H1 (cell line): Measurements from ENCODE around the gene TRPV4. TPM values are rescaled to one million over a fixed set of nuclear protein-coding genes. Genes with fewer than 3 reads are reported as not detected.

Experiments
- CTCF ChIA-PET: fragments of 300-600 bp; sonication (Branson Sonifier 250); formaldehyde crosslinking; loops from one replicate; lab custom pipeline; 2021; ENCODE audit not compliant: partially characterized antibody; lab: Charles Lee
- POLR2A ChIA-PET: fragments of 300-600 bp; sonication (Branson Sonifier 250); formaldehyde crosslinking; loops from one replicate; lab custom pipeline; 2021; ENCODE audit warnings: inconsistent platforms; ENCODE audit not compliant: partially characterized antibody; lab: Charles Lee
- DNase-seq, 2 experiments: peaks; one replicate each; pipeline versions ENCODE4 v3.0.0 to v3.0.0-alpha.2; 2010 to 2022; ENCODE audit warnings: low spot score in 2 of 2, low read depth in 1 of 2, mixed read lengths in 1 of 2
- FAIRE-seq: peaks from 2 replicates; lab custom pipeline; 2011; peaks lifted over from hg19 to GRCh38; lab: Jason Lieb, UNC
- H2AFZ ChIP-seq: 2 replicates; pipeline ENCODE4 v1.8.1; 2012; ENCODE audit warnings: low read length, inconsistent platforms
- H2AK5ac ChIP-seq: 2 replicates; pipeline ENCODE4 v1.6.1; 2013; ENCODE audit warnings: low read depth, low read length
- H2BK120ac ChIP-seq: replicated peaks from 2 replicates; pipeline ENCODE3; 2013; ENCODE audit warnings: low read depth, low read length, inconsistent platforms
- H2BK12ac ChIP-seq: 2 replicates; pipeline ENCODE4 v1.6.1; 2013; ENCODE audit warnings: low read depth, low read length
- H2BK15ac ChIP-seq: 2 replicates; pipeline ENCODE4 v1.6.1; 2013; ENCODE audit warnings: low read length
- H2BK20ac ChIP-seq: 2 replicates; pipeline ENCODE4 v1.6.1; 2013; ENCODE audit warnings: low read length
- H2BK5ac ChIP-seq: 2 replicates; pipeline ENCODE4 v1.6.1; 2013; ENCODE audit warnings: low read depth, low read length
- H3K14ac ChIP-seq: 2 replicates; pipeline ENCODE4 v1.6.1; 2013; ENCODE audit warnings: inconsistent platforms; ENCODE audit not compliant: insufficient read length
- H3K18ac ChIP-seq: 2 replicates; pipeline ENCODE4 v1.6.1; 2013; ENCODE audit warnings: low read length; ENCODE audit errors: extremely low read depth
- H3K23ac ChIP-seq: 2 replicates; pipeline ENCODE4 v1.6.1; 2013; ENCODE audit warnings: inconsistent platforms; ENCODE audit not compliant: insufficient read length
- H3K23me2 ChIP-seq: 2 replicates; pipeline ENCODE4 v1.6.1; 2013; ENCODE audit warnings: low read depth, low read length
- H3K27ac ChIP-seq: 2 replicates; pipeline ENCODE4 v1.6.1; 2011; ENCODE audit warnings: low read depth, low read length, inconsistent platforms
- H3K27me3 ChIP-seq, 4 experiments: replicated peaks in 1 of 4; 1 replicate in 1 of 4; 2 replicates in 3 of 4; pipeline versions ENCODE4 v1.6.1 to v1.8.1; 2011 to 2013; ENCODE audit warnings: low read length in 3 of 4, mild to moderate bottlenecking in 3 of 4, inconsistent platforms in 2 of 4, mixed read lengths in 2 of 4, moderate library complexity in 1 of 4; ENCODE audit not compliant: control insufficient read depth in 3 of 4, insufficient read depth in 3 of 4; ENCODE audit errors: extremely low read depth in 1 of 4
- H3K36me3 ChIP-seq, 4 experiments: 2 replicates each; pipeline versions ENCODE4 v1.6.1 to v1.8.1; 2011 to 2013; ENCODE audit warnings: mild to moderate bottlenecking in 4 of 4, low read length in 3 of 4, moderate library complexity in 2 of 4, control low read depth in 1 of 4, inconsistent platforms in 1 of 4; ENCODE audit not compliant: insufficient read depth in 4 of 4, control insufficient read depth in 2 of 4
- H3K4ac ChIP-seq: replicated peaks from 2 replicates; pipeline ENCODE3; 2013; ENCODE audit warnings: low read length, low read depth, mixed read lengths, inconsistent platforms; ENCODE audit not compliant: insufficient read length
- H3K4me1 ChIP-seq, 4 experiments: replicated peaks in 1 of 4; 1 replicate in 1 of 4; 2 replicates in 3 of 4; pipeline versions ENCODE4 v1.6.1 to v1.8.1; 2011 to 2013; ENCODE audit warnings: low read length in 3 of 4, inconsistent platforms in 2 of 4, mixed read lengths in 1 of 4; ENCODE audit not compliant: insufficient read depth in 4 of 4, control insufficient read depth in 3 of 4
- H3K4me2 ChIP-seq, 2 experiments: 2 replicates each; pipeline versions ENCODE4 v1.6.1 to v1.8.1; 2011 to 2013; ENCODE audit warnings: low read depth in 2 of 2, low read length in 2 of 2, control low read depth in 1 of 2, inconsistent platforms in 1 of 2, mild to moderate bottlenecking in 1 of 2; ENCODE audit not compliant: insufficient read depth in 1 of 2
- H3K4me3 ChIP-seq, 4 experiments: fragments of 200-600, 300-600 bp in 1 of 4; sonication (generic), shearing (Covaris generic), sonication (Bioruptor Twin) in 1 of 4; 2 replicates each; pipeline versions ENCODE4 v1.5.1 to v1.8.1; 2011 to 2016; ENCODE audit warnings: low read length in 4 of 4, low read depth in 3 of 4, control low read depth in 2 of 4, inconsistent platforms in 2 of 4, mild to moderate bottlenecking in 2 of 4, mixed read lengths in 1 of 4, moderate library complexity in 1 of 4; ENCODE audit not compliant: insufficient read depth in 2 of 4; ENCODE audit errors: extremely low read depth in 1 of 4
- H3K56ac ChIP-seq: replicated peaks from 2 replicates; pipeline ENCODE3; 2013; ENCODE audit warnings: low read depth, mild to moderate bottlenecking, mixed read lengths, low read length, inconsistent platforms; ENCODE audit not compliant: insufficient read length
- H3K79me1 ChIP-seq: 2 replicates; pipeline ENCODE4 v1.6.1; 2013; ENCODE audit warnings: low read depth, low read length, control low read depth
- H3K79me2 ChIP-seq, 2 experiments: 2 replicates each; pipeline versions ENCODE4 v1.6.1 to v1.8.1; 2012 to 2013; ENCODE audit warnings: low read length in 2 of 2, mild to moderate bottlenecking in 2 of 2, inconsistent platforms in 1 of 2; ENCODE audit not compliant: insufficient read depth in 2 of 2, control insufficient read depth in 1 of 2
- H3K9ac ChIP-seq, 4 experiments: replicated peaks in 1 of 4; 1 replicate in 1 of 4; 2 replicates in 3 of 4; pipeline versions ENCODE4 v1.6.1 to v1.8.1; 2011 to 2013; ENCODE audit warnings: low read depth in 3 of 4, low read length in 3 of 4, control low read depth in 2 of 4, mild to moderate bottlenecking in 2 of 4, moderate library complexity in 2 of 4, inconsistent platforms in 1 of 4; ENCODE audit errors: extremely low read depth in 1 of 4
- H3K9me3 ChIP-seq, 2 experiments: 2 replicates each; pipeline versions ENCODE4 v1.6.1 to v1.8.1; 2012 to 2013; ENCODE audit warnings: mild to moderate bottlenecking in 2 of 2, moderate library complexity in 2 of 2, control low read depth in 1 of 2, inconsistent platforms in 1 of 2, low read depth in 1 of 2, low read length in 1 of 2, mixed read lengths in 1 of 2; ENCODE audit not compliant: insufficient read depth in 2 of 2
- H4K20me1 ChIP-seq, 2 experiments: replicated peaks in 1 of 2; 2 replicates each; pipeline versions ENCODE3 to v1.8.1; 2011 to 2013; ENCODE audit warnings: inconsistent platforms in 2 of 2, low read length in 2 of 2, mild to moderate bottlenecking in 1 of 2; ENCODE audit not compliant: insufficient read depth in 2 of 2, control insufficient read depth in 1 of 2
- H4K5ac ChIP-seq: 2 replicates; pipeline ENCODE4 v1.6.1; 2013; ENCODE audit warnings: low read length, low read depth, mixed read lengths, inconsistent platforms; ENCODE audit not compliant: insufficient read length
- H4K8ac ChIP-seq: 2 replicates; pipeline ENCODE4 v1.8.0; 2013; ENCODE audit warnings: mild to moderate bottlenecking, moderate library complexity, low read length, inconsistent platforms; ENCODE audit not compliant: insufficient read depth; ENCODE audit errors: extremely low read depth
- H4K91ac ChIP-seq: replicated peaks from 2 replicates; pipeline ENCODE3; 2013; ENCODE audit warnings: low read length, mixed read lengths, inconsistent platforms; ENCODE audit not compliant: insufficient read length
- CBX8 ChIP-seq: fragments of 300-800, 300-1000 bp; sonication (generic); IDR thresholded peaks from 2 replicates; pipeline ENCODE4 v1.7.1; 2016; ENCODE audit warnings: low read depth, low read length, borderline replicate concordance
- CTCF ChIP-seq, 3 experiments: IDR thresholded peaks; 1 replicate in 2 of 3; 2 replicates in 1 of 3; pipeline versions ENCODE4 v1.5.1 to v1.6.1; 2011; ENCODE audit warnings: low read length in 3 of 3, mild to moderate bottlenecking in 3 of 3, inconsistent platforms in 2 of 3, low read depth in 1 of 3, moderate library complexity in 1 of 3; ENCODE audit not compliant: insufficient read depth in 1 of 3; ENCODE audit errors: control extremely low read depth in 1 of 3
- HDAC2 ChIP-seq, 2 experiments: fragments of 300-600 bp in 1 of 2; sonication (generic) in 1 of 2; IDR thresholded peaks; 2 replicates each; pipeline ENCODE4 v1.6.1; 2011 to 2012; ENCODE audit warnings: low read depth in 2 of 2, low read length in 2 of 2, mild to moderate bottlenecking in 2 of 2, moderate library complexity in 2 of 2, borderline replicate concordance in 1 of 2, inconsistent platforms in 1 of 2
- POU5F1 ChIP-seq: IDR thresholded peaks from 2 replicates; pipeline ENCODE4 v1.6.1; 2011; ENCODE audit warnings: low read depth, mild to moderate bottlenecking, low read length, moderate library complexity
- RFX5 ChIP-seq: IDR thresholded peaks from 2 replicates; pipeline ENCODE4 v1.6.1; 2011; ENCODE audit warnings: low read depth, low read length, improper control_type of control experiment, borderline replicate concordance
- RXRA ChIP-seq: IDR thresholded peaks from 2 replicates; pipeline ENCODE4 v1.6.1; 2011; ENCODE audit warnings: low read depth, mild to moderate bottlenecking, low read length, moderate library complexity; ENCODE audit not compliant: insufficient read depth
- SIX5 ChIP-seq: IDR thresholded peaks from 2 replicates; pipeline ENCODE4 v1.6.1; 2011; ENCODE audit warnings: mild to moderate bottlenecking, low read depth, low read length
- TBP ChIP-seq: IDR thresholded peaks from 2 replicates; pipeline ENCODE4 v1.6.1; 2011; ENCODE audit warnings: low read depth, low read length, improper control_type of control experiment
- USF2 ChIP-seq: IDR thresholded peaks from 2 replicates; pipeline ENCODE4 v1.6.1; 2011; ENCODE audit warnings: low read length, improper control_type of control experiment
- WGBS, 2 experiments: shearing (Covaris generic) in 1 of 2; methylation state at CpG; one replicate each; pipeline versions ENCODE4 v1.1.6 to v1.1.7; 2013 to 2015; ENCODE audit warnings: low lambda C conversion rate in 2 of 2, mixed read lengths in 2 of 2, inconsistent platforms in 1 of 2, low coverage in 1 of 2, missing lambda C conversion rate in 1 of 2; ENCODE audit not compliant: insufficient replicate concordance in 2 of 2, insufficient coverage in 1 of 2, insufficient read length in 1 of 2; ENCODE audit errors: extremely low coverage in 1 of 2, missing lambda C conversion rate in 1 of 2; 5-methylcytosine and 5-hydroxymethylcytosine counted together
- polyA plus RNA-seq, 7 experiments: library from polyadenylated mRNA; depleted of rRNA in 3 of 7; stranded (reverse) in 5 of 7; unstranded in 2 of 7; fragments of >200 nt in 5 of 7; fragments of 200-250 nt in 2 of 7; gene quantifications; 1 replicate in 5 of 7; 2 replicates in 1 of 7; 4 replicates in 1 of 7; pipeline versions ENCODE4 v1.2.1 to v1.2.3, GENCODE V29; 2011 to 2013; ENCODE audit warnings: missing spikeins in 2 of 7, mixed read lengths in 2 of 7
- total RNA-seq: library from RNA; stranded (reverse); fragmentation: NEBNext Ultra II Directional; extraction: Animal tissue kit (Norgen Biotek cat#: 25700); gene quantifications from 2 replicates; pipeline ENCODE4 v1.2.1, GENCODE V29; 2021

Gene TRPV4
- total and polyA plus RNA-seq, 2 of the 8 experiments (the other 6 are each of a cell fraction or from before 2014, with no cell fraction given) = 2.1 to 6.2 TPM

GRCh38 chr12:109881752-109882151, 48.6 kb upstream of the TRPV4 start:
- Histone ChIP-seq H3K79me1 (peaks cover 3% of the 10 kb centered on the region; the same call in 1 of the 2 replicates), H3K79me2 (peaks cover 0 to 20% of the 10 kb centered on the region in 2 experiments; a peak in 2 of 4 replicates), H3K36me3 (no peaks in the 10 kb centered on the region), H3K4me3 (peak overlapping the region in 1 of 4 experiments; percentile 68; a peak in 1 of 8 replicates), H4K8ac (no peak overlapping the region), H4K20me1 (peaks cover 0 to 5% of the 10 kb centered on the region in 2 experiments), H3K23ac (no peak overlapping the region), H2BK120ac (peak overlapping the region; percentile 86), H3K56ac (no peak overlapping the region), H3K4ac (peak overlapping the region; percentile 57), H3K9me3 (no peaks in the 10 kb centered on the region), H3K27ac (no peak overlapping the region), H3K9ac (peak overlapping the region in 1 of 4 experiments; percentile 37; a peak in 1 of 7 replicates), H2BK5ac (peak overlapping the region; percentile 89), H2AFZ (no peak overlapping the region), H2BK15ac (peak overlapping the region; percentile 84; the same call in 1 of the 2 replicates), H3K4me1 (peaks cover 11 to 29% (median 14%) of the 10 kb centered on the region in 4 experiments), H2BK20ac (no peak overlapping the region), H4K91ac (peak overlapping the region; percentile 50), H2AK5ac (peak overlapping the region; percentile 83; the same call in 1 of the 2 replicates), H4K5ac (no peak overlapping the region), H3K27me3 (no peaks in the 10 kb centered on the region; a peak in 1 of 7 replicates), H3K23me2 (peaks cover 14% of the 10 kb centered on the region), H3K14ac (no peak overlapping the region), H2BK12ac (peak overlapping the region; percentile 99), H3K4me2 (peak overlapping the region; percentile 93 to 100; a peak in 2 of 4 replicates), H3K18ac (peak overlapping the region; percentile 78)
- ChIA-PET POLR2A (interaction anchor here (1.2 to 2.2 kb wide), 3 partner anchors 9 to 19 kb away, joined by 3 to 8 read pairs (median 6); partner anchors contain the start of gene TCHP), CTCF (interaction anchor here (0.9 to 2.6 kb wide), 12 partner anchors 11 to 187 kb away, joined by 3 to 27 read pairs (median 4); no protein-coding TSS in a partner anchor)
- FAIRE-seq (no peak), DNase-seq (no peak)
- WGBS, 2 experiments = 61% methylated on average over 2 of the region's 2 CpGs; no CpG with 5 or more reads in 1 of the 2 experiments
- TF ChIP-seq SIX5 (no peak), USF2 (no peak), CTCF (IDR thresholded peaks at IDR 0.05; ENCODE audit: control extremely low read depth in 1 of 3, insufficient read depth in 1 of 3, low read depth in 1 of 3, low read length in 3 of 3) (no peak), CBX8 (no peak), RFX5 (no peak), HDAC2 (IDR thresholded peaks at IDR 0.05; ENCODE audit: borderline replicate concordance in 1 of 2, low read depth in 2 of 2, low read length in 2 of 2) (no peak), POU5F1 (no peak), TBP (no peak), RXRA (no peak)
